HG03108 (cell line): Measurements from ENCODE around the gene IL36G.

Source experiments
- ATAC-seq: cut with Tn5 transposase; IDR thresholded peaks from one replicate; pipeline ENCODE4 v1.9.1; 2021; ENCODE audit warnings: moderate library complexity; ENCODE audit not compliant: unreplicated experiment

IL36G gene

GRCh38 chr2:112972423-112973086 lies 5.3 kb upstream of the IL36G start:
- no peak for ATAC-seq

- ATAC-seq = no peak
These were observed 4.7 kb upstream of the IL36G start for GRCh38 chr2:112973156-112973555.

- no peak for ATAC-seq
These were observed 1.9 kb downstream of the IL36G start for GRCh38 chr2:112979731-112980130.

GRCh38 chr2:112980537-112980936 lies 2.7 kb downstream of the IL36G start:
- ATAC-seq = no peak

GRCh38 chr2:112985090-112985489 lies 7.3 kb downstream of the IL36G start:
- no peak for ATAC-seq

- no peak for ATAC-seq
These were observed 11.8 kb downstream of the IL36G start for GRCh38 chr2:112989611-112990010.

GRCh38 chr2:112993831-112994230 lies 16.0 kb downstream of the IL36G start:
- no peak for ATAC-seq

GRCh38 chr2:112994648-112995047 lies 16.8 kb downstream of the IL36G start:
- ATAC-seq = no peak

GRCh38 chr2:112995346-112995920 lies 17.6 kb downstream of the IL36G start:
- no peak for ATAC-seq

GRCh38 chr2:112996635-112997034 lies 18.8 kb downstream of the IL36G start:
- ATAC-seq = no peak

- no peak for ATAC-seq
These were observed 19.3 kb downstream of the IL36G start for GRCh38 chr2:112997151-112997550.

GRCh38 chr2:113000436-113000835 lies 22.6 kb downstream of the IL36G start:
- ATAC-seq = no peak

GRCh38 chr2:113002677-113003076 lies 24.9 kb downstream of the IL36G start:
- no peak for ATAC-seq

GRCh38 chr2:113005030-113005509 lies 27.3 kb downstream of the IL36G start, which contains the start of gene IL36A:
Gene IL36A, plus strand, starts transcription at chr2:113005459. Its CDS starts 413 bp downstream, at chr2:113005872.
- ATAC-seq = no peak

GRCh38 chr2:113007250-113007649 lies 29.4 kb downstream of the IL36G start:
- ATAC-seq = no peak

GRCh38 chr2:113009622-113010021 lies 31.8 kb downstream of the IL36G start:
- no peak for ATAC-seq

- ATAC-seq = no peak
These were observed 32.3 kb downstream of the IL36G start for GRCh38 chr2:113010088-113010487.

GRCh38 chr2:113011108-113011507 lies 33.3 kb downstream of the IL36G start:
- no peak for ATAC-seq

GRCh38 chr2:113012436-113013335 lies 34.9 kb downstream of the IL36G start:
- ATAC-seq = no peak

GRCh38 chr2:113013336-113013661 lies 35.5 kb downstream of the IL36G start:
- ATAC-seq = no peak

- no peak for ATAC-seq
These were observed 36.3 kb downstream of the IL36G start for GRCh38 chr2:113014067-113014466.

- ATAC-seq = no peak
These were observed 37.2 kb downstream of the IL36G start for GRCh38 chr2:113015042-113015441.
